HG03280 (cell line): ENCODE data around the gene PACS2.
"Not testable (repeated sequence)": the region's sequence is repeated elsewhere in the genome, so short reads cannot be mapped to it uniquely, and the experiment has no call there.

Source experiments
- ATAC-seq: cut with Tn5 transposase; IDR thresholded peaks from one replicate; pipeline ENCODE4 v1.9.1; 2021; ENCODE audit warnings: mild to moderate bottlenecking, moderate library complexity; ENCODE audit not compliant: unreplicated experiment

The PACS2 gene

DNA sequence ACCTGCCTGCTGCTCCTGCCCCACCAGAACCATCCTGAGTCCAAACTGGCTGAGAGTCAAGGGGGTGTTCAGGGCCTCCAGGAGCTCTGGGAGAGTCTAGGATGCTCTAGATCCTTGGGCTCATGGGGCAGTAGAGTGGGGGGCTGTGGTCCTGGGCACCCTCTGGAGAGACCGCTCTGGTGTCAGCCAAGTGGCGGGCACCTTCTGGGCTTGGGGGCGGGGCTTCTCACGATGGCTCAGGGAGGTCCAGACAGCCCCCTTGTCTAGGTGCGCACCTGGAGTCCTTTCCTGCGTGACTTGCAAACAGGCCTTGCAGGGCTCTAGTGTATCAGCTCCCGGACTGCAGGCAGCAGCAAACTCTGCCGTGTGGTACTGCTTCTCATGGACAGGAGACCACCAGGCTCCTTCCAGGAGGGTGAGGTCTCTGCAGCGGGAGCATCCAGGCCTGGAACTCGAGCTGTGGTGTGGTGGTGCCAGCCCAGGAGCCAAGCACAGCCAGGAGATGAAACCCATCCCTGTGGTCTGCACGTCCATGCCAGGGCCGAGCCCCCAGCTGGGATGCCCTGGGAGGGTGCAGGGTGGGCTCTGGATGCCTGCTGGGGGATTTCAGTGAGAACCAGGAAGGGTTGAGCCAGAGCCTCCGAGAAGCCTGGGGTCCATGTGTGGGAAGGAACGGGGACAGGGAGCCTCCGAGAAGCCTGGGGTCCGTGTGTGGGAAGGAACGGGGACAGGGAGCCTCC, 15.0 kb downstream of the PACS2 start:
- no peak for ATAC-seq

- no peak for ATAC-seq
Observed at GRCh38 chr14:105330491-105330895, 15.9 kb downstream of the PACS2 start.

DNA sequence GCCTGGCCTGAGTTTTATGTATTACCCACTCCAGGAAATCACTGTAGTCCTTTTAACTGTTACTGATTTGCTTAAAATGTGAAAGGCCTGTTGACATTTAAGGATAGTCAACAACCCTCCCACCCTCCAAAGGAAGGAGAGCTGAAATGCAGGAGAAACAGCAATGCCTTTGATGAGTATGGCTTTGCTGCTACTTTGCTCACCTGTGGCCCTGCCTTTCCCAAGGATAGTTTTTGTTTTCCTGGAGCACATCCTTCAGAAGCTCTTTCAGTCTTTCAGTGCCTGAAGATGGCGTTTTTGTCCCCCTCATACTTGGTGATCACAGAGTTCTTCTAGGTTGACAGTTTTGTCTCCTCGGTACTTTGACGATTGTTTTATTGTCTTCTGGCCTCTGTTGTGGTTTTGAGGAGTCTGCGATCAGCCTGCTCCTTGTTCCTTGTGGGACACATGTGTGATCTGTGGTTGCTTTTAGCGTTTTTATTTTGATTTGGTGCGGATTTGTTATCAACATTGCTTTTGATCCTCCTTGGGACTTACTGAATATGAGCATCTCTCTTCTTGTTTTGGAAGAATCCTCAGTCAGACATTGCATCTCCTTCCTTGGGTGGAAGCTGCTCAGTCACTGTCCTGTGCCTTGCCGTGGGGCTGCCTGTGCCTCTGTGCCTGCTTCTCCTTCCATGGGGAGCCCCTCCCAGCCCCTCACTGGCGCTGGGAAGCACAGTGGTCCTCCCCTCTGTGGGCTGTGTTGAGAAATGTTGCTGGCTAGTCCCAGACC, 17.2 kb downstream of the PACS2 start:
- no peak for ATAC-seq

- no peak for ATAC-seq
Observed at GRCh38 chr14:105332350-105332874, 17.9 kb downstream of the PACS2 start.

DNA sequence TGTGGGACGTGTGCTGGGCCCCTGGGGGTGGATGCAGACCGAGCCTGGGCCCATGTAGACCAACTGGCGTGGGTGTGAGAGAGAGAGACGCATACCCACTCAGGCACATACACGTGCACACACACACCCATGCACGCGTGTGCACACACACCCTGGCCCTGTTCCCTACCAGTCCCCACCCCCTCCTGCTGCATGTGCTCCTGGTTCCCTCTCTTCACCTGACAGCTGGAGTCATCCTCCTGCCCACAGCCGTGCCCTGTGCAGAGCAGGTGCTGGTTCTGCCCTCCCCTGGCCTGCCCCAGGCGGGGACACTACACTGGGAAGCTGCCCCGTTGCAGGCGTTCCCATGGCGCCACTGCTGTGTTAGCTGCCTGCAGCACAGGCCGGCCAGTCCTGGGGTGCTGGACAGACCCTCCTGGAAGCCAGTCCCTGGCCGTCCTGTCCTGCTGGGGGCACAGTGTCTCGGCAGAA, 18.5 kb downstream of the PACS2 start:
- no peak for ATAC-seq

DNA sequence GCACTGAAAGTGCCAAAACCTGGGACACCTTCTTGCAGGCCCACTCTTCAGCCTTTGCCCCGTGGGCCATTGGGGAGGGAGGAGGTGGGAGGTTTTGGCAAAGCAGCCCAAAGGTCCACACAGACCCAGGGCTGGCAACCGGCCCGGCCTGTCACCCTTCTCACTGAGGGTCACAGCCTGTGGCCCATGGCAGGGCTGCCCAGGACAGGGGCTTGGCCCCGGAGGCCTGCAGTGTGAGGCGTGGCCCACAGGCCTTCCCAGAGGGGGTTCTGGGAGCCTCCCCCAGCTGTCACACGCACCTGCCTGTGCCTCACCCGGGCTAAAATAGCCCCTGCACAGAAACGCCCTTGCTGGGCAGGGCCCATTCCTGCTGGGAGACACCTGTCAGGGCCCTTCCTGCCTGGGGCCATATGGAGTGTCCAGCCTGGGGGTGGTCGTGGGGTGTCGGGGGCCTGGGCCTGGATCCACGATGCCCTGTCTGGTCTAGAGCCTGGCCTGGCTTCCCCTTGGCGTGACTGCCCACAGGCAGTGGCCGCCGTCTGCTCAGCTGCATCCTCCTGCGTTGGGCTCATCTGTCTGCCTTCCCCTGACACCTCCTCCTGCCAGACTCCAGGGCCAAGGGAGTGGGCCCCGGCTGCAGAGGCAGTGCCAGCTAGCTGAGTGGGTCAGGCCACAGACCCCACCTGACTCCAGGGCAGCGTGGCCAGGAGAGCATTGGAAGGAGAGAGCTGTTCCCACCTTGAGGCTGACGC, 19.2 kb downstream of the PACS2 start:
- no peak for ATAC-seq

DNA sequence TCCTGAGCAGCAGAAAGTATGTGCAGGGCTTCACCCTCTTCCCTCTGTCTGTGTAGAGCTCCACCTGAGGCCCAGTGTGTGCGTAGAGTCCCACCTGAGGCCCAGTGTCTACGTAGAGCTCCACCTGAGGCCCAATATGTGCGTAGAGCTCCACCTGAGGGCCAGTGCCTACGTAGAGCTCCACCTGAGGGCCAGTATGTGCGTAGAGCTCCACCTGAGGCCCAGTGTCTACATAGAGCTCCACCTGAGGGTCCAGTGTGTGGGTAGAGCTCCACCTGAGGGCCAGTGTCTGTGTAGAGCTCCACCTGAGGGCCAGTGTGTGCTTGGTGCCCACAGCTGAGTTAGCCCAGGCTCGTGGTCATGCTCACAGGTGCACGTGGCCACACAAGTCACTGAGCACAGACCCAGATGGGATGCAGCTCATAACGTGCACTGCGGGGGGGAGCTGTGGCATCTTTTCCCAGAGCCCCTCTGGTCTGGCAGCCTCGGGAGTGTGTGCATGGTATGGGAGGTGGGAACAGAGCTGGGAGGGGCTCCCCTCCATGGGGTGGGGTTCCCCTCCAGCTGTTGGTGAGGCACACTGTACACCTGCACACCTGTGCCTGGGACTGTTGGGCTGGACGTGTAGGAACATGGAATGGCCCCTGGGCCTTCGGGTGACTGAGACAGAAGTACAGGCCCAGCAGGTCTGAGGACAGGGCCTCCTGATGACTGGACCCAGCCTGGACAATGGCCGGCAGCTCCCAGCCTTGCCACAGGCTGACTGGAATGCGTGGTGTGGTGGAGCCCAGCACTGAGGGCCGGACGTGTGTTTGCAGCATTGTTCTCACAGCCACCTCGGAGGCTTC, 20.1 kb downstream of the PACS2 start:
- no peak for ATAC-seq

GRCh38 chr14:105335231-105335542, 20.6 kb downstream of the PACS2 start:
- not testable (repeated sequence) for ATAC-seq

DNA sequence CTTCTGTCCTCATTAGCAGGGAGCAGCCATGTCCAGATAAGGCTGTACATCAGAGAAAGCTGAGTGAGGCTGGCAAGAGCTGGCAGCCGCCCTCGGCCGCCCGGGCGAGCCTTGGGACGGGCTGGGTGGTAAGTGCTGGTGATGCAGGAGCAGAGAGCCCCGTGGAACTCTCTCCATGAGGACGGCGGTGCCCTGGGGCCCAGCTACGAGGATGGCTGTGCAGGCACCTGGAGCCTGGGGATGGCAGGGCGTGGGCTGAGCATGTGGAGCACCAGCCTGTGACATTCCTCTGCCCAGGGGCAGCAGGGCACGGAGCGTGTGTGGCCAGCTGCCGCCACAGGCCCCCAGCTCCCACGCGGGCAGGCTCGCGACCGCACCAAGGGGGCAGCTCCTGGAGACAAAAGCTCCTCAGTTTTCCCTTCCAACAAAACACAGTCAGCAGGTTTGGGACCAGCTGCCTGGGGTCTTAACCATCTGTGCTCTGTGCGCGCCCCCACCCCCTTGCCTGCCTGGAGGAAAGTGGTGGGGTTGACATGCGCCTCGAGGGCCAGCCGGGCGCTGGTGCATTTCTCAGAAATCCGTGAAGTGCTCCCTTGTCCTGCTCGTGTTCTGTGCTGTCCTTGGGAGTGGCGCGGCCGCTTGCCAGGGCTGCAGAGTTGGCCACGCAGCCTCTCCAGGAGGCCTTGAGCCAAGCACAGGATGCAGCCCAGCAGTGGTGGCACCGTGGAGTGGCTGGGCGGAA, 21.4 kb downstream of the PACS2 start:
- no peak for ATAC-seq

DNA sequence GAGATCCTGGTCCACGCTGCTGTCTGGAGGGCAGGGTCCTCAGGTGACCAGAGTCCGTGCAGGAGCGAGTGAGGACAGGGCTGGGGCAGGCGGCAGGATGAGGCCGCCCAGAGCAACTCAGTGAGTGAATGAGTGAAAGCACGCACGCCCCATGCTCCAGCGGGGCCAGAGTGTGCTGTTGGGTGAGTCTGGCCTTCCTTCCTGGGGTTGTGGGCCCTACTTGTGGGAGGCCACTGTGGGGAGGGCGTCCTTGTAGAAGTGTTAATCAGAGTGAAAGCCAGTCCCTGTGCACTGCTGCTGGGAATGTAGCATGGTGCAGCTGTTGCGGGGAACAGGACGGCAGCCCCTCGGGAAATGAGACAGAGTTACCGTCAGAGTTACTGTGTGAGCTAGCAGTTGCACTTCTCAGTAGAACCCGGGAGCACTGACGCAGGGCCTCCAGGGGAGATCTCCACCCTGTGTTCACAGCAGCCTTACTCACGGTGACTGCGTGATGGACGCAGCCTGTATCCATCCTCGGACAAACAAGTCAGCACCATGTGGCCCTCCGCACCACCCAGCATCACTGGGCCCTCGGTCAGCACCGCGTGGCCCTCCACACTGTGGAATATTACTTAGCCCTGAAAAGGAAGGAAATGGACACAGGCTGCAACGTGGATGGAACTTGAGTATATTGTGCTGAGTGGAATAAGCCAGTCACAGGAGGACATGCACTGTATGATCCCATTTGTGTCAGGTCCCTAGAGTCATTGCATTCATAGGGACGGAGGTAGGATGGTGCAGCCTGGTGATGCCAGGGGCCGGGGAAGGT, 22.1 kb downstream of the PACS2 start:
- ATAC-seq: no peak

DNA sequence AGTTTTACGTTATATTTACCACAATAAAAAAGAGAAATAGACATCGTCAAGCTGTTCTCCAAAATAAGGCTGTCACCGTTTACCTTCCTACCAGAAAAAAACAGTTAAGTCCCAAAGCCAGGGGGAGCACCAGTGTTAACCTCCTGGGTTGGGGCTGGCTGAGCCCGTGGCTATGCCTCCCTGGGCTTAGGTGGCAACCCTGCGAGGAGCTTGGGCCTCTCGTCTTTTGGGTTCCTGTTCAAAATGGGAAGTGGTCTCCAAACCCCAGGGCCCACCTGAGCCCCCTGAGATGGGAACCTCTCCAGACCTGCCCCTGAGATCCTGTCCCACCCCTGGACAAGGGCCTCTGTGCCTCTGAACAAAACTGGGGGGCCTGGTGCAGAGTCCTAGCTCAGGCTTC, 22.9 kb downstream of the PACS2 start:
- ATAC-seq: no peak

- no peak for ATAC-seq
Observed at GRCh38 chr14:105337966-105338741, 23.6 kb downstream of the PACS2 start.

DNA sequence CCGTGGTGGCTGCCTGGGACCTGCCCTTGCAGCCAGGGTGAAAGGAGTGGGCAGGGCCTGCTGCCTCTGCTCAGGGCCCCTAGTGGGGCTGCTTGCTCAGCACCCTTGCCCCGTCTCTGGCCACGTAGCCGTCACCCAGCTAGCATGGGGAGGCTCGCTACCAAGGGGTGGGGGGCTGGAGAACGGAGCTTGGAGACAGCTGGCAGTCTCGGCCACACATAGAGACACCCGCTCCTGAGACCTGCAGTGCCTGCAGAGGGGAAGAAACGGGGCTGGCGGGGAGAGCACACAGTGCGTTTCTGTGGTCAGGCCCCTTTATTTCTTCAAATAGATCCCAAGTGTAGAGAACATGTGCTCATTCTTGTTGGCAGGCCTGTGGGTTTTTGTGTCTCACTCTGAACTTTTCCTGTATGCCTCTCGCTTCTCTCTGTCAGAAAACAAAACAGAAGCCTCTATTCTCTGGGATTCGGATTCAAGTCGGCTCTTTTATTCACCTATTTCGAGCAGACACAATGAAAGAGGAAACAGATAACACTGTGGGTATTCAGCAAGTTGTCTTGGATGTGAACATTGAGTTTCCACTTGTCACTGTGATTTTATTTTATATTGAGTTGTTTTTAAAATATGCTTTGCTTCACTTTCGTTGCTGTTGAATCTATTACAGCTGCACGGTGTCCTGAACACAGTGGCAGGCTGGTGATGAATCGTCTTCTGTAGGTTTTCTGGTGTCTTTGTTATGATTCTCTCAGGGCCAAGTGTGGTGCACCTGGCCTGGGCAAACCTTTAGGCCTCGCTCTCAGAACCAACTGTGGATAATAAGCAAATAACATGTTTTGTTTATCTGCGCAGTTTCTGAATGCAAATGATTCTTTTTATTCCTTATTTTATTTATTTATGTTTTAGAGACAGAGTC, 26.5 kb downstream of the PACS2 start:
- ATAC-seq: no peak

GRCh38 chr14:105343194-105343593, 28.6 kb downstream of the PACS2 start:
- no peak for ATAC-seq

GRCh38 chr14:105346200-105346533, 31.6 kb downstream of the PACS2 start:
- no peak for ATAC-seq

DNA sequence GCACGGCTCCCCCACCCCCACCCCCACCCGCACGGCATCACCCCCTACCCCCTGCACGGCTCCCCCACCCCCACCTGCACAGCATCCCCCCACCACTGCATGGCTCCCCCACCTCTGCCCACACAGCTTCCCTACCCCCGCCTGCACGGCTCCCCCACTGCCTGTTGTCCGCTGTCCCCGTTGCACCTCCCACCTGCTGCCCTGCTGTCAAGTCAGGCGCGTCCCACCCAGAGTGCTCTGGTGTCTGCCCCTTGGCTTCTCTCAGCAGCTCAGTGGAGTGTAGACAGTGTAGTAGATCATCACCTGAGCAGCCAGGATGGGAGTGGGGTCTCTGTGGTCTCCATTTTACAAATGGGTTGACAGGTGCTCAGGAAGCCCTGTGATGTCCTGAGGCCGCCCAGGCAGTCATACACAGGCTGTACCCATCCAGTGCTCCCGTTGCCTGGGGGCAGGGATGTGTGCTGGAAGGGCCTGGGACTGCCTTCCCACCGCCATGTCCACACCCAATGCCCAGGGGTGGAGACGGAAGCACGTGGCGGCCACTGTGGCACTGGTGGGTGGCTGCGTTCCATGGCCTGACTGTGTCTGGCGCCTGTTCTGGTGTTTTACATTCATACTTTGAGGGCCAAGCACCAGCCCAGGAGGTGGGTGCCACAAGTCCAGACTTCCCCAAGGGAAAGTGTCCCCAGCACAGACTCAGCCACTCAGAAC, 32.5 kb downstream of the PACS2 start:
- ATAC-seq: no peak

DNA sequence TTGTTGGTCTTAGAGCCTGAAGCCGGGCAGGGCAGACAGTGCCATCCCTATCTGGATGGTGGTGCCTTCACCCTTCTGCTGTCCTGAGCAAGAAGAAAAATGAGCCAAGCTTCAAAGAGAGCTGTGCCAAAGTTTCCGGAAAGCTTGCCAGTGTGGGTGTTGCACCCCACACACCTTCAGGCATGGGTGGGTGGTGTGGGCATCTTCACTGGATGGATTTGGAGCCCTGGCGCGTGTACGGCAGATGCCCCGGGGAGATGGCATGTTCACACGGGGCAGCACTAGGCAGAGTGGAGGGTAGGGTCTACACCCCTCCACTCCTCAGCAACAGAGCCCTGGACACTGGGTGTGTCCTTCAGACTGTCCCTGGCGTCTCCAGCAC, 33.0 kb downstream of the PACS2 start:
- ATAC-seq: no peak
